ENCODE data around the gene SRPX2.

GRCh38 chrX:100635040-100635439 lies 9.0 kb upstream of the SRPX2 start:
- no peak for TF ChIP-seq CTCF (IDR thresholded peaks at IDR 0.05 in 8 of 11, conservative IDR thresholded peaks at IDR 0.05 in 3 of 11)
- no peak for TF ChIP-seq POLR2AphosphoS5 (IDR thresholded peaks at IDR 0.05)
